ENCODE data around the gene POLR2J2.
"Not testable (repeated sequence)": the region's sequence is repeated elsewhere in the genome, so short reads cannot be mapped to it uniquely, and the experiment has no call there.

GRCh38 chr7:102690602-102691001 is 19.1 kb upstream of the POLR2J2 start:
- not testable (repeated sequence) for TF ChIP-seq POLR2A (IDR thresholded peaks at IDR 0.05; ENCODE audit: low read depth, low read length); TAF1 (IDR thresholded peaks at IDR 0.05; ENCODE audit: borderline replicate concordance, low read depth, low read length); POLR2AphosphoS5 (IDR thresholded peaks at IDR 0.05; ENCODE audit: low read depth, low read length)
